Karpas-422 (cell line): Measurements from ENCODE around the gene SERPINB6. TPM values are rescaled to one million over a fixed set of nuclear protein-coding genes. Genes with fewer than 3 reads are reported as not detected.

Experiments used
- DNase-seq: peaks from one replicate; pipeline ENCODE4 v3.0.0-alpha.2; 2015
- H2AFZ ChIP-seq: fragments of 200-600 bp; sonication (generic); 2 replicates; pipeline ENCODE4 v1.6.1; 2014; ENCODE audit warnings: antibody characterized with exemption, low read length, mixed read lengths
- H3K27ac ChIP-seq: fragments of 200-600 bp; sonication (generic); 2 replicates; pipeline ENCODE4 v1.5.1; 2014; ENCODE audit warnings: mild to moderate bottlenecking, low read length, moderate library complexity
- H3K27me3 ChIP-seq: fragments of 200-600 bp; sonication (generic); 2 replicates; pipeline ENCODE4 v1.6.1; 2014; ENCODE audit warnings: low read length, mixed read lengths
- H3K36me3 ChIP-seq: fragments of 200-600 bp; sonication (generic); 2 replicates; pipeline ENCODE4 v1.6.1; 2014; ENCODE audit warnings: low read length, mixed read lengths; ENCODE audit not compliant: insufficient read depth
- H3K4me1 ChIP-seq: fragments of 200-600 bp; sonication (generic); 2 replicates; pipeline ENCODE4 v1.6.1; 2014; ENCODE audit warnings: mild to moderate bottlenecking, low read length, mixed read lengths
- H3K4me2 ChIP-seq: fragments of 200-600 bp; sonication (generic); 2 replicates; pipeline ENCODE4 v1.6.1; 2014; ENCODE audit warnings: low read length, low read depth, mild to moderate bottlenecking; ENCODE audit not compliant: poor library complexity, severe bottlenecking
- H3K4me3 ChIP-seq: fragments of 200-600 bp; sonication (generic); 2 replicates; pipeline ENCODE4 v1.5.1; 2014; ENCODE audit warnings: mild to moderate bottlenecking, antibody characterized with exemption, low read length, mixed read lengths
- H3K79me2 ChIP-seq: fragments of 200-600 bp; sonication (generic); 2 replicates; pipeline ENCODE4 v1.6.1; 2014; ENCODE audit warnings: mild to moderate bottlenecking, low read length, mixed read lengths
- H3K9ac ChIP-seq: fragments of 200-600 bp; sonication (generic); 2 replicates; pipeline ENCODE4 v1.6.0; 2014; ENCODE audit warnings: low read length
- H3K9me2 ChIP-seq: fragments of 200-600 bp; sonication (generic), shearing (Covaris generic); replicated peaks from 2 replicates; pipeline ENCODE4 v1.6.0; 2014; ENCODE audit warnings: mild to moderate bottlenecking, low read length, moderate library complexity; ENCODE audit not compliant: insufficient read depth
- H3K9me3 ChIP-seq: fragments of 300-700, 200-600 bp; sonication (generic); 2 replicates; pipeline ENCODE4 v1.6.1; 2014; ENCODE audit warnings: low read length, mixed read lengths
- H4K20me1 ChIP-seq: fragments of 200-600 bp; sonication (generic); 2 replicates; pipeline ENCODE4 v1.6.1; 2014; ENCODE audit warnings: mild to moderate bottlenecking, antibody characterized with exemption, low read length, low read depth; ENCODE audit not compliant: insufficient read depth
- total RNA-seq: library from RNA; depleted of rRNA; stranded (reverse); fragments of >200 nt; shearing (Covaris generic); gene quantifications from 2 replicates; pipeline ENCODE4 v1.2.3, GENCODE V29; 2014; ENCODE audit warnings: low replicate concordance

The SERPINB6 gene
- total RNA-seq, 1 experiment from 2014 or later = not detected

DNA sequence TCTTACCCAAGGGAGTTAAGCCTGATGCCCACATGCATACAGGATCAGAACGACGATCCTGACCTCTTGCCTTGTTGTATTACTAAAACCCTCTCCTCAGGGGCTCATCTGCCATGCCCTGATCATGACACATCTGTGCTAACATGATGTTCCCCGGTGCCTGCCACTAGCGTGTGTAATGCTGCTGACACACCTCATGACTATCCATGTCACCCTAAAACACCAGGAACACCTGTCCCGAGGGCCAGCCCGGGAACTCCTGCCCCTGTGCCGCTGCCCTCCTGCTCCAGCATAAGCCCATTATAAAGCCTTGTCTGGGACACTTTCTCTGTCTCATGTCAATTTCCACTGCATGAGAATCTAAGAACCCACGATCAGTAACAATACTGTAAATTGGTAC is 7.6 kb downstream of the SERPINB6 start:
- Histone ChIP-seq H4K20me1 (no peaks in the 10 kb centered on the region), H3K27me3 (no peaks in the 10 kb centered on the region), H3K79me2 (no peaks in the 10 kb centered on the region), H3K27ac (no peak overlapping the region), H3K36me3 (no peaks in the 10 kb centered on the region), H3K9ac (no peak overlapping the region), H3K9me2 (no peaks in the 10 kb centered on the region), H3K9me3 (no peaks in the 10 kb centered on the region), H2AFZ (no peak overlapping the region), H3K4me1 (peaks cover 7% of the 10 kb centered on the region; the same call in 1 of the 2 replicates), H3K4me3 (no peak overlapping the region), H3K4me2 (no peak overlapping the region)
- no peak for DNase-seq

DNA sequence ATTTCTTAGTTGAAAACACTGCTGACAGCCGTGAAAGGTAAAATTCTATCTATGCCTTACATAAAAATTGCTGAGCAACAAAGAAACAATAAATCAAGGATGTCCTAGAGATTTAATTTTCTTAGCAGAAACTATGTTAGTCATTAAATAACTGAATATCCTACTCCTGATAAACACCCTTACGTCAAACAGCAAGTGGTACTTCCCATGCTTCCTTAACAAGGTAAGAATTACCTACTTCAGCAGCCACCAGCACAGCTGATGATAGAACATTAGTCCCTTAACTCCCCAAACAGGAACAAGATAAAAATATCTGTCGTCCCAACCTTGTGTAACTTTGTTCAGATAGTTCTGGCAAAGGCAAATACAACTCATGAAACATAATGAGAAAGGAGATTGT is 8.7 kb downstream of the SERPINB6 start:
- no peak for DNase-seq
- no peak overlapping the region for H3K27ac ChIP-seq
- no peaks in the 10 kb centered on the region for H3K9me3 ChIP-seq
- H3K4me1 ChIP-seq = peaks cover 7% of the 10 kb centered on the region; the same call in 1 of the 2 replicates
- H3K27me3 ChIP-seq = no peaks in the 10 kb centered on the region
- H4K20me1 ChIP-seq = no peaks in the 10 kb centered on the region
- H3K79me2 ChIP-seq = no peaks in the 10 kb centered on the region
- no peaks in the 10 kb centered on the region for H3K36me3 ChIP-seq
- H2AFZ ChIP-seq = no peak overlapping the region
- no peak overlapping the region for H3K4me3 ChIP-seq
- no peaks in the 10 kb centered on the region for H3K9me2 ChIP-seq
- H3K9ac ChIP-seq = no peak overlapping the region
- no peak overlapping the region for H3K4me2 ChIP-seq

DNA sequence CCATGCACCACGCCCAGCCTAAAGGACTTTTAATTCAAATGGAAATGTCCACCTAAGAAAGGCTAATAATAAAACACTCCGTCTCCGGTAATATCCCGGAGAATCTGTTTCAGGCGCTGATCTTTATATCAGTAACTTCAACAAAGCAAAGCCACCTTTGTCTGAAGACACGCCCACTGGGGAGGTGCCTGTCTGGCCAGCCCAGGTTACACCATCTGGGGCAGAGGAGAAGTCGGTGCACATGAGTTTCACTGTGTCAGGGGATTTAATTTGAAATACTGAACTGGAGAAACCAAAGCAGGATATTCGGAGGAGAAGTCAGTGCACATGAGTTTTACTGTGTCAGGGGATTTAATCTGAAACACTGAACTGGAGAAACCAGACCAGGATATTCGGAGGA is 9.4 kb downstream of the SERPINB6 start:
- Histone ChIP-seq H3K4me3 (no peak overlapping the region), H3K4me2 (no peak overlapping the region), H2AFZ (no peak overlapping the region), H4K20me1 (no peaks in the 10 kb centered on the region), H3K4me1 (0 out of 2 replicates have a peak, but pooled peaks cover 2% of the 10 kb centered on the region), H3K9me3 (no peaks in the 10 kb centered on the region), H3K79me2 (no peaks in the 10 kb centered on the region), H3K9me2 (no peaks in the 10 kb centered on the region), H3K27ac (no peak overlapping the region), H3K9ac (no peak overlapping the region), H3K36me3 (no peaks in the 10 kb centered on the region), H3K27me3 (no peaks in the 10 kb centered on the region)
- DNase-seq = no peak

DNA sequence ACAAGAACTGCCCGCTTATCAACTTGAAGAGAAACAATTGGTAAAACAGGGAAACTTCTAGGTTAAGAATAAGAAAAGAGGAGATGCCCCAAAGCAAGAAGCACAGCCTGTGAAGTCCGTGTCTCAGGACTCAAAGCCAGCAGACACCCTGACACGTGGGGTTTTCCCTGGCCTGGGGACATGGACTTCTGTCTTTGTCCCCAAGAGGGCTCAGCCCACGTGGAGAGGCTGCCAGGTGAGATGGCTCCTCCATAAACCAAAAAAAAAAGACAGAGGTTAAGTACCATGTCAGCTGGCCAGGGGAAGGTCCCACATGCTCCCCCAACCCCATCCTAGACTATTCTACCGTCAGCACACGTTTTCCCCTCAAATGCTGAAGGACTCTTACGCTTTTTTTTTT is 9.9 kb downstream of the SERPINB6 start:
- H3K79me2 ChIP-seq = no peaks in the 10 kb centered on the region
- H3K9me3 ChIP-seq = no peaks in the 10 kb centered on the region
- no peak overlapping the region for H3K4me2 ChIP-seq
- 0 out of 2 replicates have a peak, but pooled peaks cover 2% of the 10 kb centered on the region for H3K4me1 ChIP-seq
- H4K20me1 ChIP-seq = no peaks in the 10 kb centered on the region
- H3K36me3 ChIP-seq = no peaks in the 10 kb centered on the region
- H3K4me3 ChIP-seq = no peak overlapping the region
- H3K9ac ChIP-seq = no peak overlapping the region
- no peaks in the 10 kb centered on the region for H3K27me3 ChIP-seq
- H3K27ac ChIP-seq = no peak overlapping the region
- no peak for DNase-seq
- H2AFZ ChIP-seq = no peak overlapping the region
- no peaks in the 10 kb centered on the region for H3K9me2 ChIP-seq

DNA sequence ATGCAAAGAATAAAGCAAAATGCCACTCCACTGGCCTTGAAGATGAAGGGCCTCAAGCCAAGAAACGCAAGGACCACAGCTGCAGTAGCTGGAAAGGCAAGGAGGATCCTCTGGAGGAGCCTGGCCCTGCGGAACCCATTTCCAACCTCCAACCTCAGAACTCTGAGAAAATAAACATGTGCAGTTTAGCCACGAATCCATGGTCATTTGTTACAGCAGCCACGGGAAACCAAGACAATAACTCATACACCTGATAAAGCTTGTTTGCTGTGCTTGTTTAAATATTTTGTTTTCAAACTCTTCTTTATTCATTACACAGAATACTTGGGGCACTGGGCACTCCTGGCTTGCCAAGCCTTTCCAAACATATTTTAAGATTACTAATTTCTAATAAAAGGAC is 10.4 kb downstream of the SERPINB6 start:
- Histone ChIP-seq H2AFZ (no peak overlapping the region), H3K4me3 (no peak overlapping the region), H3K27me3 (no peaks in the 10 kb centered on the region), H4K20me1 (no peaks in the 10 kb centered on the region), H3K9ac (no peak overlapping the region), H3K9me3 (no peaks in the 10 kb centered on the region), H3K79me2 (no peaks in the 10 kb centered on the region), H3K9me2 (no peaks in the 10 kb centered on the region), H3K4me1 (0 out of 2 replicates have a peak, but pooled peaks cover 2% of the 10 kb centered on the region), H3K36me3 (no peaks in the 10 kb centered on the region), H3K27ac (no peak overlapping the region), H3K4me2 (no peak overlapping the region)
- no peak for DNase-seq

DNA sequence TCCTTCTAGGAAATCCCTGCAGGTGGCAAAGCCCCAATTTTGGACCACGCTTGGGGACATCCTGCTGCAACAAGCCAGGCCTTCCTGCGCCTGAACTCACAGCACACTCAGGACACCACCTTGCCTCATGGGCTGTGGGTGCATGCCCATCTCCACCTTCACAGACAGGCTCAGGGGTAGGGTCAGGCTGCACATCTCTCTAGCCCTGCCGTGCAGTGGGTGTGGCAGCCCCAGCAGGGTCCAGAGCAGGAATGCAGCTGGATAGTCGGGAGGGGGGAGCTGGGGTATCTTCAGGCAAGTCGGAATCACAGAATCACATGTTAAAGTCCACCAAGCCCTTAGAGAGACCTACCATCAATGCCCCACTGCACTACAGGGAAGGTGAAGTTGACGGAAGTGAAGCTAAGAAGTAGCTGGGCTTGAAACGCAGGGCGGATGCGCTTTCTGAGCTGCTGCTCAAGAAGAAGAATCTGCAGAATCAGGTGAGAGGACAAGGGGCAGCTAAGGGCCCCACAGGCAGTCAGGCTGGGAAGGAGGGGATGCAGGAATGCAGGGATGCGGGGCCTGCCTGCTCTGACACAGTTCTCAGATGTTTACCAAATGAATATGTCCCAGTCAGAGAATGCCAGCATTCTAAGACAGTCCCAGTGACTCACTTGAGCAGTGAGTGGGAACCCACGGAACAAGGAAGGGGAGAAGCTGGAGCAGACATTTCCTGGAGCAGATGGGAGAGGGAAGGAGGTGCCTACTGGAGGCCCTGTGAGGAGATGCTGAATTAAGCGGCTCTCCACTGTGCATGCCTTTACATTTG is 11.3 kb downstream of the SERPINB6 start:
- H2AFZ ChIP-seq = no peak overlapping the region
- no peak overlapping the region for H3K9ac ChIP-seq
- H3K9me3 ChIP-seq = no peaks in the 10 kb centered on the region
- no peak overlapping the region for H3K4me2 ChIP-seq
- DNase-seq = no peak
- no peak overlapping the region for H3K4me3 ChIP-seq
- no peaks in the 10 kb centered on the region for H3K36me3 ChIP-seq
- H3K27ac ChIP-seq = no peak overlapping the region
- H3K4me1 ChIP-seq = 0 out of 2 replicates have a peak, but pooled peaks cover 2% of the 10 kb centered on the region
- no peaks in the 10 kb centered on the region for H3K9me2 ChIP-seq
- H3K27me3 ChIP-seq = no peaks in the 10 kb centered on the region
- H4K20me1 ChIP-seq = no peaks in the 10 kb centered on the region
- no peaks in the 10 kb centered on the region for H3K79me2 ChIP-seq

DNA sequence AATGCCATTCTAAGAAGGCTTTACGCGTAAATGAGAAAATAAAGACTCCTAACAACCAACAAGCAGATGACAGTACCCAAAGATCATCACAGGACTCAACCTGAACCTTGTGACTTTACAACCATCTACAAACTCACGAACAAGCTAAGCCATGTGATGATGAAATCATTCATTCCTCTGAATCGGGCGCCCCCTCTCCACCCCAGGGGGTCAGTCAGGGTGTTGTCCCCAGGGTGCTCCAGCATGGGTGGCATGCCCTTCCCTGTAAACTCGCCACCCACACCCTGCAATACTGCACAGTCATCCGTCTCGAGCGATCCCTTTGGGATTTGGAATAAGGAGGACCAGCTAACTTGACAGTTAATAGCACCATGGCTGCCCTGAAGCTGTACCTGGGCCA is 12.6 kb downstream of the SERPINB6 start:
- Histone ChIP-seq H3K9me2 (no peaks in the 10 kb centered on the region), H3K9ac (no peak overlapping the region), H3K27me3 (no peaks in the 10 kb centered on the region), H3K79me2 (no peaks in the 10 kb centered on the region), H3K27ac (no peak overlapping the region), H3K36me3 (no peaks in the 10 kb centered on the region), H4K20me1 (no peaks in the 10 kb centered on the region), H3K9me3 (no peaks in the 10 kb centered on the region), H3K4me2 (no peak overlapping the region), H3K4me3 (no peak overlapping the region), H3K4me1 (0 out of 2 replicates have a peak, but pooled peaks cover 2% of the 10 kb centered on the region), H2AFZ (no peak overlapping the region)
- no peak for DNase-seq

DNA sequence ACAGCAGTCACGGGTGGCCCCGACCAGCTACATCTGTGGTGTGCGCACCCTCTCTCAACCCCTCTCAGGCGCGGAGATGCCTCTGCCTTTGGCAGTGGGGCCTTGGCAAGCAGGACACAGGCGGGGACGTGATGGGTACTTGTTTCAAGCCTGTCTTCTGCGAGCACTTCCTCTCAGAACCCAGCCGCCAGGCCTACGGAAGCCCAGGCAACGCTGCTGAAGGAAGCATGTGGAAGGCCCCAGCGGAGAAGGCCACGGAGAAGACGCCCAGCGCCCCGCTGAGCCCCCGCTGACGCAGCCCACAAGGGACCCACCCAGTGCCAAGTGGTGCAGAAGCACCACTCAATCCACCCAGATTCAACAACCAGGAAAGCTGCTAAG is 13.0 kb downstream of the SERPINB6 start:
- H3K36me3 ChIP-seq = no peaks in the 10 kb centered on the region
- no peak overlapping the region for H3K27ac ChIP-seq
- DNase-seq = no peak
- H3K9me3 ChIP-seq = no peaks in the 10 kb centered on the region
- H3K27me3 ChIP-seq = no peaks in the 10 kb centered on the region
- H4K20me1 ChIP-seq = no peaks in the 10 kb centered on the region
- 0 out of 2 replicates have a peak, but pooled peaks cover 2% of the 10 kb centered on the region for H3K4me1 ChIP-seq
- H2AFZ ChIP-seq = no peak overlapping the region
- no peak overlapping the region for H3K9ac ChIP-seq
- H3K4me2 ChIP-seq = no peak overlapping the region
- H3K79me2 ChIP-seq = no peaks in the 10 kb centered on the region
- H3K9me2 ChIP-seq = no peaks in the 10 kb centered on the region
- no peak overlapping the region for H3K4me3 ChIP-seq
